LNCaP clone FGC (cell line): ENCODE results near the gene RNF11.

ENCODE experiments used
- DNase-seq: peaks from one replicate; pipeline ENCODE4 v3.0.0-alpha.2; 2011; ENCODE audit warnings: low read depth
- H3K4me3 ChIP-seq: 2 replicates; pipeline ENCODE4 v1.5.1; 2011; ENCODE audit warnings: mild to moderate bottlenecking, low read depth, low read length, control low read depth
- CTCF ChIP-seq: IDR thresholded peaks from 2 replicates; pipeline ENCODE4 v1.5.1; 2012; ENCODE audit warnings: mild to moderate bottlenecking; ENCODE audit not compliant: control insufficient read depth, insufficient read depth; ENCODE audit errors: extremely low read depth

Gene RNF11

GRCh38 chr1:51297401-51298321, 61.6 kb downstream of the RNF11 start:
- TF ChIP-seq CTCF = no peak
- no peak overlapping the region for H3K4me3 ChIP-seq
- no peak for DNase-seq

- no peak for DNase-seq
- no peak overlapping the region for H3K4me3 ChIP-seq
- TF ChIP-seq CTCF = no peak
Measured at GRCh38 chr1:51298322-51298705, 62.2 kb downstream of the RNF11 start.

GRCh38 chr1:51299185-51299885, 63.3 kb downstream of the RNF11 start:
- H3K4me3 ChIP-seq = no peak overlapping the region
- no peak for TF ChIP-seq CTCF
- no peak for DNase-seq

GRCh38 chr1:51299981-51300670, 64.1 kb downstream of the RNF11 start:
- TF ChIP-seq CTCF = no peak
- no peak for DNase-seq
- H3K4me3 ChIP-seq = no peak overlapping the region

GRCh38 chr1:51301152-51301843, 65.2 kb downstream of the RNF11 start:
- no peak overlapping the region for H3K4me3 ChIP-seq
- DNase-seq = no peak
- TF ChIP-seq CTCF = no peak

GRCh38 chr1:51301844-51302162, 65.7 kb downstream of the RNF11 start:
- DNase-seq = no peak
- no peak overlapping the region for H3K4me3 ChIP-seq
- no peak for TF ChIP-seq CTCF
